ENCODE data around the gene TOMM40L.
"Not testable (repeated sequence)": the region's sequence is repeated elsewhere in the genome, so short reads cannot be mapped to it uniquely, and the experiment has no call there.

Gene TOMM40L

DNA sequence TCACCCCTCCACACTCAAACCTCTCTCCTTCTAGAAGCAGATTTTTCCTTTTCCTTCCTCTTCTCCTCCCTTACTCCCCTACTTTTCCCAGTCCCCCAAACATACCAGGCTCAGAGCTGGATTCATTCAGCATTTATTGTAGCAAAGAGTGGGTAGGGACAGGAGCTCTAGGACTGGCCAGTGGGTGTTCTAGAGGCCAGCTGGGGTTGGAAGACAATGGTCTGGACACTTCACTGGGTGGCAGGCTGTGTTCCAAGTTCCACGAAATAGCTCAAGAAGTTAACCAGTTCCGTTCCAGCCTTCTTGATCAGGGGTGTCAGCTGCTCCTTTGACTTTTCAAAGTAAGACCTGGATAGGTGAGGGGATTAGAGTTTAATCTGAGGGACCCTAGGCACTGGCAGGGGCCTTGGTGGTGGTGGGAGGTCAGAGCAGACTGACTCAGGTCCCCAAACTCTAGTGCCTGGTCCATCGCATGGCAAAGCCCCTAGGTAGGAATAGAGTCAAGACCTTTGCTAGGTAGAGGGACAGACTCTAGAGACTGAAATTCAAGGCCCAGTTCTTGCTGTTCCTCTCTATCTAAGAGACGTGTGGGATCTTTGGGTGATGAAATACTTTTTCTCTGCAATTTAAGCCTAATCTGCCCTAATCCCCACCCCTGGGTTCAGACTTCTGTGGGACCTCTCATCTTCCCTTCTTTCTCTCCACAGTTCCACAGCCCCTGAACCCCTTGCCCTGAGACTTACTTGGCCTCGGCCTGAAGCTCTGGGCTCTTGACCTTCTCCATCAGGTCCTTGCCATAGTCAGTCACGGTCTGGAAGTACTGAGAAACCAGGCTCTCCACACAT lies 3.5 kb upstream of the TOMM40L start:
- no peak for DNase-seq

DNA sequence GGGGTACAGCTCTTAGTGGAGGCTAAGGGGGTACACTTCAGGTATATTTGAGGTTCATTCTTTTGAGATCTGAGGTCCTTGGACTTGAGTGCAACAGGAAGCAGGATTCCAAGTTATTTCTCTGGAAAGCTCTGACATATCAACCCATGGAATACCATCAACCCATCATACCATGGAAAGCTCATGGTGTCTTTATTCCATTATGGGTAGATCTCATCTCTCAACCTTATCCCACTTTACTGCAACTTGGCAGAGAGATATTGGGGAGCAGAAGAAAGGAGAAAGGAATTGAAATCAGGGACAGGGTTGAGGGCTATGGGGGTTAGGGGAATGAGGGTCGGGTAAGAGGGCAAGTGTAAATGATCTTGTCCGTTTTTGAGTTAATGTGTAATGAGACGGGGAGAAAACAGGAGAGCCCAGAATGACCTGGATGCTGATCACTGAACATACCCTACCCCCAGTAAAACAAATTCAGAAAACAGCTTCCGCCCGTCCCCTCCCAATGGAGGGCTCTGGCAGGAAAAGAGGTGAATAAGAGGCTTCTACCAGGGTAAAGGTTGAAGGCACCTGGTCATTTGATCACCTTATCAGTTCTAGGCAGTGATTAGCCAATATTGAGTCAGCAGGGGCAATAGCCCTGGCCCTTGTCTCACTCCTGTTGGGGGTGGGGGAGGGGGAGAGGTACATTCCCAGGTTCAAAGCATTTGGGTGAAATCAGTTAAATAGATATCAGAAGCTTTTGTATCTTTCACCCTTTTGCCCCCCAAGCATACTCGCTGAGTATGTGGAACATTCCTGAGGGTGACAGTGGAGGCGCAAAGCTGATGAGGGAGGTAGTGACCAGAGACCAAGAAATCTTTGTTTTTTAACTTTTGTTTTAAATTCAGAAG lies 1.8 kb upstream of the TOMM40L start:
- DNase-seq = no peak

DNA sequence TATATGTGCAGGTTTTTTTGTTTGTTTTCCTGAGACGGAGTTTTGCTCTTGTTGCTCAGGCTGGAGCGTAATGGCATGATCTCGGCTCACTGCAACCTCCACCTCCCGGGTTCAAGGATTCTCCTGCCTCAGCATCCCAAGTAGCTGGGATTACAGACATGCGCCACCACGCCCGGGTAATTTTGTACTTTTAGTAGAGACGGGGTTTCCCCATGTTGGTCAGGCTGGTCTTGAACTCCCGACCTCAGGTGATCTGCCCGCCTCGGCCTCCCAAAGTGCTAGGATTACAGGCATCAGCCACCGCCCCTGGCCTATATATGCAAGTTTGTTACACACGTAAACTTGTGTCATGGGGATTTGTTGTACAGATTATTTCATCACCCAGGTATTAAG lies 1.2 kb upstream of the TOMM40L start:
- DNase-seq = not testable (repeated sequence)

DNA sequence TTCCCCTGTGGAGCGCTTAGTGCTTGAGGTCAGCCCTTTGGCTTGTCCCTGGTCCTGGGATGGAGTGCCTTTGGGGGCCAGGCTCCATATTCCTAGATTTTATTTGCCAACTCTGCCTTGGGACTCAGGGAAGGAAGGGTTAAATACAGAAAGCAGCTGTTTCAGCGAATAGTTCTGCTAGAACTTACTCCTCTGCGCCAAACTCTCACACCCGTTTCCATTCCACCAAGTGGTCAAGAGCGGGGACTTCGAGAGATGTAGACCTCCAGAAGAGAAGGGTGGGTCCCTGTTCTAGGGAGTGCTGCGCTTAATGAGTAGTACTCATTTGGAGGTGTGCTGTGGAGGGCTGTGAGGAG lies 704 bp upstream of the TOMM40L start:
- DNase-seq = no peak

DNA sequence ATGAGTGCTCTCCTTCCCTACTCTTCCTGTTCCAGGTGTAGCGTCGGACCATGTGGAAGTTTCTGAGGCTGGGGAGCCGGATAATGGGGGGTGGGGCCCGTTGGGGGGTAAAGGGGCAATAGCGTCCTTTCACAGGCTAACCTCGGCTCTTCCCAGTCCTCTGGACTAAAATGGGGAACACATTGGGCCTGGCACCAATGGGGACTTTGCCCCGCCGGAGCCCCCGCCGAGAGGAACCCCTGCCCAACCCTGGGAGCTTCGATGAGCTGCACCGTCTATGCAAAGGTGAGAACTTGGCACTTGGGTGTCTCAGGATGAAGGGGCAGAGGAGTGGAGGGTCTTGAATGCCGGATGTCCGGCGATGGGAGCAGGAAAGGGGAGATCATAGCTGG lies 456 bp downstream of the TOMM40L start:
- peak; percentile 38 to 44 for DNase-seq

DNA sequence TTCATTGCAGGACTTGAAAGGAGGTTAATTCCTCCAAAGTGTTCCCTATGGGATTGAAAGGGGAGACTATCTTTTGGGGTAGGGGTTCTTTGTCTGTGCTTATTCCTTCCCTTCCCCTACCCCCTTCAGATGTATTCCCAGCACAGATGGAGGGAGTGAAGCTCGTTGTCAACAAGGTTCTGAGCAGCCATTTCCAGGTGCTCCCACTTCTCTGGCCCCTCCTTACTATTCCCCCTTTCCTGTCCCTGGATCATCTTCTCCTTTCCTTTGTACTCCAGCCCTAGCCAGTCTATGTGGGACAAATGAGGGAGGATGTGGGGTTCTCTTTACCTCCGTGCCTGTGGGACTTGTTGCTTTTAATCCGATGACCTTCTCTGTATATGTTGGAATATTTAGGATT lies 899 bp downstream of the TOMM40L start:
- DNase-seq = no peak

DNA sequence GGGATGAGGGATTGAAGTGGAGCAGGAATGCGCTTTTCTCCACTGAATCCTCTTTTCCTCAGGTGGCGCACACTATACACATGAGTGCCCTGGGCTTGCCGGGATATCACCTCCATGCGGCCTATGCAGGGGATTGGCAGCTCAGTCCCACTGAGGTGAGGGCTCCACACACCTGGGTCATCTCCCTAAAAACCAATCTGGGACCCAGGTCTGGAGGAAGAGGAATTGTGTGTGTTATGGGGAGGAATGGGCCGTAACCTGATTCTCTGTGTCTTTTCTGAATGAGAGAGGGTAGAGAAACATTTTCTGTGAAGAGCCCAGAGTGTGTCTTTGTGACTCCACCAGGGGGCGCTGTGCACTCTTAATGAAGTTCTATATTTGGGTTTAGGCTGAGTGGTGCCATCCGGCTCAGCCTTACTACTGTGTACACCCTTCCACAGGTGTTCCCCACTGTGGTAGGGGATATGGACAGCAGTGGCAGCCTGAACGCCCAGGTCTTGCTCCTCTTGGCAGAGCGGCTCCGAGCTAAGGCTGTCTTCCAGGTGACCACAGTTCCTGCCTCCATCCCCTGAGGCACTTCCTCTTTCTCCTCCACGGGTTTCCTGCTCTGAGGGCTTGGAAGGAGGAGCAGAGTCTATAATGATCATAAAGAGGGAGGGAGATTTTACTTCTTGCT lies 1.5 kb downstream of the TOMM40L start:
- DNase-seq = peak; percentile 91 to 92

DNA sequence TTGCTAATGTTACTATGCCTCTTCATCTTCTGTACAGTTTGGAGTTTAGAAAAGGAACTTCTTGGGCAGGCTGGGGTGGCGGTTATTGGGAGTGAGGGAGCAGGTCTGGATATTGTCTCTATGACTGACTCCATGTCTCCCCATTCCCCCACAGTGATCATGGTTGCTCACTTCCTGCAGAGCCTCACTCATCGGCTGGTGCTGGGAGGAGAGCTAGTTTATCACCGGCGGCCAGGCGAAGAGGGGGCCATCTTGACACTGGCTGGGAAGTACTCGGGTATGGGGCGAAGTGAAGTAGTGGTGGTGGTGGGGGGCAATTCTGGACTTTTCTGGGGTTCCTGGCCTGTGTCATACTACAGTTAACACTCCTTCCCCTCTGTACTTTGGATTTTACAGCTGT lies 2.2 kb downstream of the TOMM40L start:
- DNase-seq = no peak

DNA sequence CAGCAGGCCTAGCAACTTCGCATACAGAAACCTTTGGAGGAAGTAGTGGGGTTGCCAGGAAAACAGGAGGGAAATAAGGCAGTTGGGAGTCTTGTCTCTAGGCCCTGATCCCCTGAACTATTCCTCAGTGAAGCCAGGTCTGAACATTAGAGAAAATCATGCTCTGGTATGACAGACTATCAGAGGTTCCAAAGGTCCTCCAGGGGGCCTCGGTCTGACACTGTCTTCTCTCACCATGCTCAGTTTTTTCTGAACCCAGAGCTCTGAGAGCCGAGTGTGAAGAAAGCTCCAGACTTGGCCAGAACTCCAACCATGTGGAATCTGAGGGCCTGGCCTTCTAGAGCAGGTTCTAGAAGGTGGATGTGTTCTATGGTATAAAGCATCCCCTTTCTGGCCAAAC lies 4.0 kb downstream of the TOMM40L start:
- DNase-seq = no peak

DNA sequence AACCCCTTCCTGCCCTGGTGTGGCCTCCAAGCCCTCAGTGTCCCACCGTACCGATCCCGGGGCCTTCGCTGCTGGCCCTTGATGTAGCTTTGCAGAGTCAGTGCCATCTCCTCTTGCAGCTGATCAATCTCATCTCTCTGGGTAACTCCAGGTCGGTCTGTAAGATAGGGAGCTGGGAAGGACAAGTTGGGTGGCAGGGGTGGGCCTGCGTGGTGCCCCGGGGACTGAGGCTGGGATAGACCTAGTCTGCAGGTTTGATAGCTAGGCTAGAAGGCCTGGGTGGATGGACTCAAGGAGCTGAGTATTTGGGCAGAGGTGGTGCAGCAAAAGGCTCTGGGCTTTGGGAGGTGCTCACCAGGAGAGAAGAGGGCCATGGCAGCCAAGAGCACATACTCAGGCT lies 4.9 kb downstream of the TOMM40L start:
- no peak for DNase-seq

DNA sequence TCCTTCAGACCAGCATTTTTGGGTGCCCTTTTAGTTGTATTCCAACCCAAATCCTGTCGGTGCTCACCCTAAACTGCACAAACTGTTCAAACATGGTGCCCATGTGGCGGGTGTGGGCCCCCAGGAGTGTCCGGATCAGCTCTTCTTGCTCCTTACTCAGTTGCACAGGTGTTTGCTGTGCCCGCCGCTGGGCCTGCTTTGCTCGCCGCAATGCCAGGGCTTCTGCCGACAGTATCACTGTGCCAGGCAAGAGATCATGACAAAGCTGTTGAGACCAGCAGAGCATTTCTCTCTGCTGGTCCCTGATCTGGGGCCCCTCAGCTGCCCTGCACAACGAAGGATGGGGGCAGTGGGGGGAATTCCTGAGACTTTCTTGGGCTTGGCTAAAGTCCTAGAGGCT lies 7.2 kb downstream of the TOMM40L start:
- no peak for DNase-seq

DNA sequence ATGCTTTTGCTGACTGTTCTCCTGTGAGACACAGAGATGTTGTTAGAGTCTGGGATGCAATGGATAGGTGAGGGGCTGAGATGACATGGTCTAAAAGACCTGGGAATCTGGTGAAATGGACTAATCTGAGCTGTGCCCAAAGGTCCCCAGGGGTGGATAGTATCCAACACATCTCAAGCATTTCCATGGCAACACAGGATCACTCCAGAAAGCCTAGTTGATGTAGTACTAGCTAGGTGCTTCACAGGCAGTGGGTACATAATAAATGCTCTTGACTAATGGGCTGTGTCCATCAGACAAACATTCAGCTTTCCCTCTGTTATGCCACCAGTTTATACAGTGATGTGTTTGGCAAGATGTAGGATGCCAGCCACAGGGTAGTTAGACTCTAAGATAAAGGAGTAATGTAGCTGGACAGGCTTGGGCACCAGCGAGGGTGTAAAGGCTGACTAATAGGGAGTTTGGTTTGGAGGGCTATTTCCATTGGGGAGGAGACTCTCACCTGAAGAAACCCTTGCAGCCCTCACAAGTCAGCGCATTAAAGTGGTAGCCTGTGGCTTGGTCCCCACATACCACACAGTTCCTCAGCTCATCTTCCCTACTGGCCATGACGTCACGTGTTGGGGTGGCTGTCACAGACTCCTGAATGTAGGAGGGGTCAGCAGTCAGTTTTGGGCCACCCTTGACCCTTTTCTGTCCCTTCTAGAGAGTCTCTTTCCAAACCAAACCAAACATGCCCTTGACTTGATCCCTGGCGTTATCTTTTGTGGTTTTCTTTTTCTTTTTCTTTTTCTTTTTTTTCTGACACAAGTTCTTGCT lies 10.3 kb downstream of the TOMM40L start:
- DNase-seq = no peak

DNA sequence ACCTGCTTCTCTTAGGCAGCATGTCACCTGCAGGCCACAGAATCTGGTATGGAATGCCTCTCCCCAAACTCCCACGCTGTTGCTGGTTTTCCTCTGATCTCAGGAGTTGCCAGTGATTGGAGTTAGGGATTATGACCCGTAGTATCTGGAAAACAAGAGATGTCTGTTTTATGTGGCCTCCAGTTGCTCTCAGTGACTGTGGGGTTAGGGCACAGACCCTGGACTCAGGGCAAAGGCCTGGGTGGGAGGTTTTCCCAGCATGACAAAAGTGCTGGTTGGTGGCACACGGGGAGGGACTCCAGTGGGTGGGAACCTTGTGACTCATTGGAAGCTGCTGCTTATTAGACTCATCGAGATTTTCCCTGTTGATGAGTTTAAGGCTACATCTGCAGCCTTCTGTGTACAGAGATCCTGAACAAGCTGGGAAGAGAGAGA lies 12.2 kb downstream of the TOMM40L start, which contains the start of gene NR1I3:
Gene NR1I3 (minus strand): TSS at position 165 of the 435 bp plus-strand sequence. CDS start 1,638 bp downstream, outside the sequence.
- DNase-seq = no peak

DNA sequence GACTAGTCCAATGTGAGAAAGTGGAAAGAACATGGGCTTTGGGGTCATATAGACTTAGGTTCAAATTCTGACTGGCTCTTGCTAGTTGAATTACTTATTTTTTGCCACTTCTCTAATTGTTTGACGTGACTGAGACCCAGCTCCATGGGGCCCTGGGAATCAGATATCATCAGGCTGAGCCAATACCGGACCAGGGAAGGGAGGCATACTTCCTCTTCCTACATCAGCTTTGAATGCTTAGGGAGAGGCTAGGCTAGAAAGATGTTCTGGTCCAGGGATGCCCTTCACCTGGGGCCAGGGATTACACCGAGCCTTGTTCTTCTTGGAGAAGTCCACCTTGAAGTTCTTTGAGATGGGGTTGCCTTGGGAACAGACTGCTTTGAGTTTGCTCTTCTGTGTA lies 15.8 kb downstream of the TOMM40L start:
- no peak for DNase-seq

DNA sequence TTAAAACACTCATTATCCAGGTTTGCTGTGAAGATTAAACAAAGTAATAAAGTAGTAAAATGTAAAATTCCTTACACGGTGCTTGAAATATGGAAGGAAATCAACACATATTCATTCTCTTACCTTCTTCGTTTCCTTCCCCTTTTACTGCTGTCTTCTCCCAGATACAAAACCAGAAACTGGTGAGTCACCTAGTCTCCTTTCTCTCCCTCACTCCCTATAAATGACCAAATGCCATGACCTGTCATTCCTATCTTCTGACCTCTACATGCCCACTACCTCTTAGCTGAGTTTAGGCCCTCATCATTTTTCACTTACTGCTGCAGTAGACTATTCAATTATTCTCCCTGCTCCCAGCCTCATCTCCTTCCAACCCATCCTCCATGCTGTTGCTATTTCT lies 16.5 kb downstream of the TOMM40L start:
- no peak for DNase-seq

DNA sequence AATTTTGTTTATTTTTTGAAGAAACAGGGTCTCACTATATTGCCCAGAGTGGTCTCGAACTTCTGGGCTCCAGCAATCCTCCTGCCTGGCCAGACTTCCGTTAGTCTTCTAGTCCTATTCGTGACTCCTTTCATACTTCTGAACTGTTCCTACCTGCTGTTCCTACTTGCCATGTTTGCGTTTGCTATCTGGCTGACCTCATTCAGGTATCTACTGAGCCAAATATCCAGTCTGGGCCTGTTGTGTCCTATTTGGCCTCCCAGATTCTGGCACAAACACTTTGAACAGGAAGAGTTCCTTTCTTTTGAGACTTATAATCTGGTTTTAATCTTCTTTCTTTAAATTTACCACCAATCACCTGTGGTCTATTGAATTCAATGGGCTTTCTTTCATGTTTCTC lies 19.0 kb downstream of the TOMM40L start:
- DNase-seq = no peak

DNA sequence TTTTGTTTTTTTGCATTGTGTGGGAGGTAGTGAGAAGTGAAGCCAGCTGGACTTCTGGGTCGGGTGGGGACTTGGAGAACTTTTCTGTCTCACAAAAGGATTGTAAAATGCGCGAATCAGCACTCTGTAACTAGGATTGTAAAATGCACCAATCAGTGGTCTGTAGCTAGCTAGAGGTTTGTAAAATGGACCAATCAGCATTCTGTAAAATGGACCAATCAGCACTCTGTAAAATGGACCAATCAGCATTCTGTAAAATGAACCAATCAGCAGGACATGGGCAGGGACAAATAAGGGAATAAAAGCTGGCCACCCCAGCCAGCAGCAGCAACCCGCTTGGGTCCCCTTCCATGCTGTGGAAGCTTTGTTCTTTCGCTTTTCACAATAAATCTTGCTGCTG lies 24.2 kb downstream of the TOMM40L start:
- DNase-seq = not testable (repeated sequence)

DNA sequence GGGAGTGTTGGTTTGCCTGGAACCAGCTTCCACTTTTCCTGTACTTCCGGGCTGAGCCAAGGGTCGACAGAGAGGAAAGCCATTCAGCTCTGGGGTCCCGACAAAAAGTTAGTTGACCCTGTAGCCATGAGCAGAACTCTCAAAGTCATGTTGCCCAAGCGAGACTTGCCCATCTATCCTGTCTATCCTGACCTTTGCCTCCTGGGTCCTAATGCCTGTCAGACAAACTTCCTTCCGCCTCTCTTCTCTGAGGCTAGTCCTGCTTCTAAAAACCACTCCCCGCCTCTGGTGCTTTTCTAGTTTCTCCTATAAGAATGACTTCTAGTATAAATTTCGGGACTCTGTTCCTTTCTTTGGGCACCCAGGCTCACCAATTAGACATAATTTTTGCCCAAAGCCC lies 25.0 kb downstream of the TOMM40L start:
- DNase-seq = no peak

DNA sequence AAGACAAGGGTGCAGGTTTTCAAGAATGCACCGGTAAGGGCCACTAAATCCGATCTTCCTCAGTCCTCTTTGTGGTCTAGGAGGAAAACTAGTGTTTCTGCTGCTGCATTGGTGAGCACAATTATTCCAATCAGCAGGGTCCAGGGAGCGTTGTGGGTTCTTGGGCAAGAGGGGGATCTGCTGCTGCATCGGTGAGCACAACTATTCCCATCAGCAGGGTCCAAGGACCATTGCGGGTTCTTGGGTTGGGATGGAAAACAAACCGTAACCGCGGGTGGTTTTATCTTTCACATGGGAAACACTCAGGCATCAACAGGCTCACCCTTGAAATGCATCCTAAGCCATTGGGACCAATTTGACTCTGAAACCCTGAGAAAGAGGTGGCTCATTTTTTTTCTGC lies 25.7 kb downstream of the TOMM40L start:
- DNase-seq = no peak

DNA sequence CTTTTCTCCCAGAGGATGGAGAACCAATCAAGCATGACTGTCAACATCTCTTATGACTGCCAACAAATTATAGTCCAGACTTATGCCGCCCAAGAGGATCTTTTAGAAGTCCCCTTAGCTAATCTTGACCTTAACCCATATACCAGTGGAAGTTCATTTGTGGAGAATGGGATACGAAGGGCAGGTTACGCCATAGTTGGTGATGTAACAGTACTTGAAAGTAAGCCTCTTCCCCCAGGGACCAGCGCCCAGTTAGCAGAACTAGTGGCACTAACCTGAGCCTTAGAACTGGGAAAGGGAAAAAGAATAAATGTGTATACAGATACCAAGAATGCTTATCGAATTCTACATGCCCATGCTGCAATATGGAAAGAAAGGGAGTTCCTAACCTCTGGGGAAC lies 29.4 kb downstream of the TOMM40L start:
- not testable (repeated sequence) for DNase-seq

DNA sequence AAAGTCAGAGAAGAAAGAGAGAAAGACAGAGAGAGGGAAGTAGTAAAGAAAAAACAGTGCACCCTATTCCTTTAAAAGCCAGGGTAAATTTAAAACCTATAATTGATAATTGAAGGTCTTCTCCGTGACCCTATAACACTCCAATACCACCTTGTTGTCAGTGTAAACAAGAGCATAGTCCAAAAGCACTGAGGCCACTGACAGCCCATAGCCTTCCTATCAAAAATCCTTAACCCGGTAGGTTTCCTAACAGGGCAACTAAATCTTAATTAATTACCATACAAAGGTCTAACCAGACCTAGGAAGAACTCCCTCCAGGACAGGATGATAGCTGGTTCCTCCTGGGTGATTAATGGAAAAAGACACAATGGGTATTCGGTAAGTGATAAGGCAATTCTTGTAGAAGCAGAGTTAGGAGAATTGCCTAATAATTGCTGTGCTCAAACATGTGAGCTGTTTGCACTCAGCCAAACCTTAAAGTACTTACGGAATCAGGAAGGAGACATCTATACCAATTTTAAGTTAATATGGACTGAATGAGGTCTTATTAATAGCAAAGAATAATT lies 30.2 kb downstream of the TOMM40L start:
- DNase-seq = not testable (repeated sequence)

DNA sequence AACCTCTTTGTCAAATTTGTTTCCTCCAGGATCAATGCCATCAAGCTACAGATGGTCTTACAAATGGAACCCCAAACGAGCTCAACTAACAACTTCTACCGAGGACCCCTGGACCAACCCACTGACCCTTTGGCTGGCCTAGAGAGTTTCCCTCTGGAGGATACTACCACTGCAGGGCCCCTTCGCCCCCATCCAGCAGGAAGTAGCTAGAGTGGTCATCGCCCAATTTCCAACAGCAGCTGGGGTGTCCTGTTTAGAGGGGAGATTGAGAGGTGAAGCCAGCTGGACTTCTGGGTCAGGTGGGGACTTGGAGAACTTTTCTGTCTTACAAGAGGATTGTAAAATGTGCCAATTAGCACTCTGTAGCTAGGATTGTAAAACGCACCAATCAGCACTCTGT lies 31.2 kb downstream of the TOMM40L start:
- not testable (repeated sequence) for DNase-seq
